Neural progenitor cell (in vitro differentiated cells): Measurements from ENCODE around the gene ZNF273. TPM values are rescaled to one million over a fixed set of nuclear protein-coding genes. Genes with fewer than 3 reads are reported as not detected.

Experiments used
- DNase-seq: peaks from one replicate; pipeline ENCODE4 v3.0.0-alpha.2; 2016; ENCODE audit warnings: low spot score
- H2AFZ ChIP-seq: fragments of 200-600 bp; sonication (generic); replicated peaks from 2 replicates; pipeline ENCODE4 v1.6.1; 2016; ENCODE audit warnings: antibody characterized with exemption
- H3F3A ChIP-seq: fragments of 200-600 bp; sonication (generic); 2 replicates; pipeline ENCODE4 v1.6.1; 2016; ENCODE audit warnings: antibody characterized with exemption, low read depth
- H3K27ac ChIP-seq: fragments of 200-600 bp; sonication (generic); 2 replicates; pipeline ENCODE4 v1.5.1; 2016; ENCODE audit warnings: mild to moderate bottlenecking
- H3K27me3 ChIP-seq: fragments of 200-600 bp; sonication (generic); 2 replicates; pipeline ENCODE4 v1.6.1; 2016; ENCODE audit warnings: mild to moderate bottlenecking, moderate library complexity
- H3K36me3 ChIP-seq: fragments of 200-600 bp; sonication (generic); 2 replicates; pipeline ENCODE4 v1.5.1; 2016
- H3K4me1 ChIP-seq: fragments of 200-600 bp; sonication (generic); 2 replicates; pipeline ENCODE4 v1.6.1; 2016; ENCODE audit warnings: mixed run types
- H3K4me2 ChIP-seq: fragments of 200-600 bp; sonication (generic); 2 replicates; pipeline ENCODE4 v1.6.1; 2016
- H3K4me3 ChIP-seq: fragments of 200-600 bp; sonication (generic); 2 replicates; pipeline ENCODE4 v1.5.1; 2016
- H3K79me2 ChIP-seq: fragments of 200-600 bp; sonication (generic); 2 replicates; pipeline ENCODE4 v1.6.1; 2016; ENCODE audit warnings: low read depth
- H3K9ac ChIP-seq: fragments of 200-600 bp; sonication (generic); 2 replicates; pipeline ENCODE4 v1.6.1; 2016
- H3K9me3 ChIP-seq: fragments of 200-600 bp; sonication (generic); 2 replicates; pipeline ENCODE4 v1.5.1; 2016; ENCODE audit warnings: low read depth
- H4K20me1 ChIP-seq: fragments of 200-600 bp; sonication (generic); 2 replicates; pipeline ENCODE4 v1.6.1; 2016; ENCODE audit warnings: low read depth
- H3K27ac Mint-ChIP-seq: 3 replicates; pipeline ENCODE4 v1.8.0; 2021; ENCODE audit warnings: mixed read lengths
- H3K27me3 Mint-ChIP-seq: 2 replicates; pipeline ENCODE4 v1.8.0; 2022; ENCODE audit warnings: low read depth, mild to moderate bottlenecking, inconsistent platforms, moderate library complexity, mixed read lengths; ENCODE audit not compliant: insufficient read depth
- H3K36me3 Mint-ChIP-seq: 3 replicates; pipeline ENCODE4 v1.8.0; 2021; ENCODE audit warnings: mixed read lengths
- H3K4me1 Mint-ChIP-seq: 3 replicates; pipeline ENCODE4 v1.8.0; 2021; ENCODE audit warnings: mixed read lengths
- H3K4me3 Mint-ChIP-seq: 3 replicates; pipeline ENCODE4 v1.8.0; 2021; ENCODE audit warnings: mild to moderate bottlenecking, moderate library complexity, mixed read lengths
- H3K9me3 Mint-ChIP-seq: 3 replicates; pipeline ENCODE4 v1.8.0; 2020; ENCODE audit warnings: mixed read lengths
- CTCF ChIP-seq: fragments of 200-600 bp; sonication (generic); IDR thresholded peaks from 2 replicates; pipeline ENCODE4 v1.5.1; 2017; ENCODE audit warnings: antibody characterized with exemption, mild to moderate bottlenecking
- EZH2 ChIP-seq: fragments of 200-600 bp; sonication (generic); IDR thresholded peaks from 2 replicates; pipeline ENCODE4 v1.6.1; 2017; ENCODE audit warnings: antibody characterized with exemption, mild to moderate bottlenecking, moderate library complexity
- EZH2phosphoT487 ChIP-seq: fragments of 200-600 bp; sonication (generic); IDR thresholded peaks from 2 replicates; pipeline ENCODE4 v1.6.1; 2017; ENCODE audit warnings: antibody characterized with exemption
- total RNA-seq: library from RNA; depleted of rRNA; stranded (reverse); fragments of >200 nt; gene quantifications from 2 replicates; pipeline ENCODE4 v1.2.3, GENCODE V29; 2015; ENCODE audit warnings: low replicate concordance

ZNF273 gene
- total RNA-seq, 1 donor from 2014 or later = 36.5 TPM

GRCh38 chr7:64874562-64875250, 28.4 kb upstream of the ZNF273 start:
- H3K9me3 Mint-ChIP-seq = peaks cover 55% of the 10 kb centered on the region
- DNase-seq = no peak
- no peaks in the 10 kb centered on the region for H3K79me2 ChIP-seq
- H3K4me3 ChIP-seq = no peak overlapping the region
- no peak overlapping the region for H3K27ac ChIP-seq
- no peak overlapping the region for H2AFZ ChIP-seq
- H3K4me1 ChIP-seq = no peaks in the 10 kb centered on the region
- no peaks in the 10 kb centered on the region for H4K20me1 ChIP-seq
- H3K36me3 Mint-ChIP-seq = no peaks in the 10 kb centered on the region
- no peaks in the 10 kb centered on the region for H3F3A ChIP-seq
- TF ChIP-seq EZH2 = no peak
- TF ChIP-seq EZH2phosphoT487 = no peak
- no peak for TF ChIP-seq CTCF
- no peaks in the 10 kb centered on the region for H3K27me3 ChIP-seq
- no peak overlapping the region for H3K9ac ChIP-seq
- no peak overlapping the region for H3K27ac Mint-ChIP-seq
- no peak overlapping the region for H3K4me2 ChIP-seq
- H3K36me3 ChIP-seq = no peaks in the 10 kb centered on the region
- peaks cover 18% of the 10 kb centered on the region for H3K27me3 Mint-ChIP-seq
- H3K4me1 Mint-ChIP-seq = peaks cover 3% of the 10 kb centered on the region
- no peaks in the 10 kb centered on the region for H3K9me3 ChIP-seq
- H3K4me3 Mint-ChIP-seq = no peak overlapping the region

- no peak overlapping the region for H2AFZ ChIP-seq
- H3K9me3 Mint-ChIP-seq = peaks cover 59% of the 10 kb centered on the region
- H3K4me1 ChIP-seq = no peaks in the 10 kb centered on the region
- H3F3A ChIP-seq = no peaks in the 10 kb centered on the region
- H3K79me2 ChIP-seq = no peaks in the 10 kb centered on the region
- H3K27me3 ChIP-seq = no peaks in the 10 kb centered on the region
- no peaks in the 10 kb centered on the region for H3K9me3 ChIP-seq
- H4K20me1 ChIP-seq = no peaks in the 10 kb centered on the region
- no peaks in the 10 kb centered on the region for H3K36me3 Mint-ChIP-seq
- no peak overlapping the region for H3K27ac ChIP-seq
- no peak overlapping the region for H3K9ac ChIP-seq
- H3K4me3 ChIP-seq = no peak overlapping the region
- peaks cover 18% of the 10 kb centered on the region for H3K27me3 Mint-ChIP-seq
- DNase-seq = no peak
- H3K4me3 Mint-ChIP-seq = no peak overlapping the region
- H3K4me2 ChIP-seq = no peak overlapping the region
- H3K36me3 ChIP-seq = no peaks in the 10 kb centered on the region
- peaks cover 3% of the 10 kb centered on the region for H3K4me1 Mint-ChIP-seq
- no peak overlapping the region for H3K27ac Mint-ChIP-seq
- no peak for TF ChIP-seq EZH2
- no peak for TF ChIP-seq EZH2phosphoT487
- no peak for TF ChIP-seq CTCF
These were observed 27.8 kb upstream of the ZNF273 start for GRCh38 chr7:64875258-64875657.

GRCh38 chr7:64875658-64876406, 27.2 kb upstream of the ZNF273 start:
- peaks cover 3% of the 10 kb centered on the region for H3K4me1 Mint-ChIP-seq
- H3K9ac ChIP-seq = no peak overlapping the region
- no peak overlapping the region for H3K4me2 ChIP-seq
- H4K20me1 ChIP-seq = no peaks in the 10 kb centered on the region
- no peak overlapping the region for H3K4me3 Mint-ChIP-seq
- no peak overlapping the region for H3K27ac Mint-ChIP-seq
- H3K27me3 ChIP-seq = no peaks in the 10 kb centered on the region
- H3K79me2 ChIP-seq = no peaks in the 10 kb centered on the region
- H2AFZ ChIP-seq = no peak overlapping the region
- H3K4me1 ChIP-seq = no peaks in the 10 kb centered on the region
- peaks cover 18% of the 10 kb centered on the region for H3K27me3 Mint-ChIP-seq
- H3K27ac ChIP-seq = no peak overlapping the region
- H3K9me3 Mint-ChIP-seq = peaks cover 59% of the 10 kb centered on the region
- no peaks in the 10 kb centered on the region for H3K9me3 ChIP-seq
- DNase-seq = no peak
- H3F3A ChIP-seq = no peaks in the 10 kb centered on the region
- H3K4me3 ChIP-seq = no peak overlapping the region
- TF ChIP-seq CTCF (no peak), EZH2phosphoT487 (no peak), EZH2 (no peak)
- no peaks in the 10 kb centered on the region for H3K36me3 ChIP-seq
- no peaks in the 10 kb centered on the region for H3K36me3 Mint-ChIP-seq
